Cerebellar cortex (tissue), 1 donor: ENCODE measurements around the gene PGR.
"Not testable (repeated sequence)": the region's sequence is repeated elsewhere in the genome, so short reads cannot be mapped to it uniquely, and the experiment has no call there.

Experiments
- DNase-seq: peaks from one replicate; pipeline ENCODE4 v3.0.0-alpha.2; 2015; ENCODE audit warnings: low spot score

Gene PGR

GRCh38 chr11:101082813-101083212 is 46.8 kb downstream of the PGR start:
- no peak for DNase-seq

GRCh38 chr11:101063706-101064105 is 65.9 kb downstream of the PGR start:
- DNase-seq: no peak

DNA sequence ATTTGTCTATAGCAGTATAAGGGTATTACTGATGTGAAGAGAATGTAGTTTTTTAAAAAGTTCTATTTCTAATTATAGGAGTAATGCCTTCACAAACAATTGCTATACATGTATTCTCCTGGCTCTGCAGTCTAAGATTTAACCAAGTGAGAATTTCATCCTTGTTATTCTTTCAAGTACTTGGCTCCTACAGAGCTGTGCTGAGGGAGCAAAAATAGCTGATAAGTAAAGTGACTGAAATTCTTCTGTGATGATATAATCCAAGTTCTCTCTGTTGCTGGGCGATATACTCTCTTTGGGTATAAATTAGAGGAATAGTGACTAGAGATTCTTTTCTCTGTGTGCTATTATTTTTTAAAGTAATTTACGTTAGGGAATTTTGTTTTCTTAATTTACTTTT is 68.0 kb downstream of the PGR start:
- no peak for DNase-seq

DNA sequence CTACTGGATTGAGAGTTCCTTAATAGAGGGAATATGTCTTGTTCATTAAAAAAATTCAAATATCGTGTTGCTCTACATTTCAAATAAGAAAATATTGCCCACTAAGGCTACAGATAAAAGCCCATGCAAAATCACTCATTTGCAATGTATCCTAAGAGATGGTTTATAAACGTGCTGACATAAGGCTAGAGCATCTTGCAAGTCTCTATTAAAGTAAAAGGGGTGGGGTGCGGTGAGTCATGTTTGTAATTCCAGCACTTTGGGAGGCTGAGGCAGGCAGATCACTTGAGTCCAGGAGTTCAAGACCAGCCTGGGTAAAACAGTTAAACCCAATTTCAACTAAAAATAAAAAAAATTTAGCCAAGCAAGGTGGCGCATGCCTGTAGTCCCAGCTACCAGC is 70.3 kb downstream of the PGR start:
- DNase-seq: no peak

DNA sequence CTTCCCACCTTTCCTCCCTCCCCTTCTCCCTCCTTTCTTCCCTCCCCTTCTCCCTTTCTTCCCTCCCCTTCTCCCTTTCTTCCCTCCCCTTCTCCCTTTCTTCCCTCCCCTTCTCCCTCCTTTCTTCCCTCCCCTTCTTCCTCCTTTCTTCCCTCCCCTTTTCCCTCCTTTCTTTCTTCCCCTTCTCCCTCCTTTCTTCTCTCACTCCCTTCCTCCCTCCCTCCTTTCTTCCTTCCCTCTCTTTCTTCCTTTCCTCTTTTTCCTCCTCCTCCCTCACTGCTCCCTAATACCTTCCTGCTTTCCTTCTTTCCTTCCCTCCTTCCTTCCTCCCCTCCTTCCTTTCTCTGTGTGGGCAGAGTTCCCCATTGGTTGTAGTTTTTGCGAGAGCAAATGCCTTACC is 76.1 kb downstream of the PGR start:
- no peak for DNase-seq

DNA sequence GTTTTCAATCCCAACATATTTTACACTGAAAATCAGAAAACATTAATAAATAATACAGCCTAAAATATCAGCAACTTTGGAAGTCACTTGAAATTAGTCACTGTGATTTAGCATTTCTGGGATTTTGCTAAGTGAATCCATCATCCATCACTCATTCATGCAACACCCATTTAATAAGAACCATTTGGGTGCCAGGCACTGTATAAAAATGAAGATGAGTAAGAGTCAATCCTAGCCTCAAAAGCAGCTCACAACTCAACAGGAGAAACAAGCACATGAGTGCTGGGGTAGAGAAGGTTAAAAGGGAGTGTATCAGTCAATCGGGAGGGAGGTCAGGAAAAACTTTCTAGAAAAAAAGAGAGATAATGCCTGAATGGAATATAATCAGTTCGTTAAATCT is 77.9 kb downstream of the PGR start:
- DNase-seq: no peak

GRCh38 chr11:101049813-101050212 is 79.8 kb downstream of the PGR start:
- DNase-seq: no peak

DNA sequence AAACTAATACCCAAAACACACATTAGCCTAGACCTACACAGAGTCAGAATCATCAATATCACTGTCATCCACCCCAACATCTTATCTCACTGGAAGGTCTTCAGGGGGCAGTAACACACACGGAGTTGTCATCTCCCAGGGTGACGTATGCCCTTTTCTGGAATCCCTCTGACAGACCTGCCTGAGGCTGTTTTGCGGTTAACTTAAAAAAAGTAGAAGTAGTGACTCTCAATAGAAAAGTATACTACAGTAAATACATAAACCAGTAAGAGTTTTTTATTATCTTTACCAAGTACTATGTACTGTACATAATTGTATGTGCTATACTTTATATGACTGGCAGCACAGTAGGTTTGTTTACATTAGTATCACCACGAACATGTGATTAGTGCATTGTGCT is 80.5 kb downstream of the PGR start:
- DNase-seq: no peak

DNA sequence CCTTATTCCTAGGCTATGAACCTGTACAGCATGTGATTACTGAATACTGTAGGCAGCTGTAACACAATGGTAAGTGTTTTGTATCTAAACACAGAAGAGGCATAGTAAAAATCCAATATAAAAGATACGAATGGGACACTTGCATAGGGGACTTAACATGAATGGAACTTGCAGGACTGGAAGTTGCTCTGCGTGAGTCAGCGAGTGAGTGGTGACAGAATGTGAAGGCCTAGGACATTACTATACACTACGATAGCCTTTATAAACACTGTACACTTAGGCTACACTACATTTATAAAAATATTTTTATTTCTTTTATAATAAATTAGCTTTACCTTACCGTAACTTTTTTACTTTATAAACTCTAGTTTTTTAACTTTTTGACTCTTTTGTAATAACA is 81.1 kb downstream of the PGR start:
- DNase-seq: no peak

DNA sequence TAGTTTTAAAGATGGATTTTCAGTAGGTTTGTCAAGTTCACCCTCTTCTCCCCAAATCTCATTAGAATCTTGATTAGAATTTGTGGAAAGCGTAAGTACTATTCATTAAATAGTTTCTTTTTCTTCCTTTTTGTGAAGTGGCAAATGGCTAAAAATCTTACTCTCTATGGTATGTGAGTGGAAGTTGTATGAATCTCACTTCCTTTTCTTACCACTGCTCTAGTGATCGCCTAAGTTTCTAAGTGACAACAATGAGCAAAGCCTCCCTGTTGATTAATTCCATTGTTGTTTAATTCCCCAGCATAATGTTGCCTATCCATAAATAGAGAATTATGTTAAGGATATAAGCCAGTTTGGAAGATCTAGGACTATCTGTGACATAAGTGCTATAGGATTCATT is 82.7 kb downstream of the PGR start:
- DNase-seq: no peak

DNA sequence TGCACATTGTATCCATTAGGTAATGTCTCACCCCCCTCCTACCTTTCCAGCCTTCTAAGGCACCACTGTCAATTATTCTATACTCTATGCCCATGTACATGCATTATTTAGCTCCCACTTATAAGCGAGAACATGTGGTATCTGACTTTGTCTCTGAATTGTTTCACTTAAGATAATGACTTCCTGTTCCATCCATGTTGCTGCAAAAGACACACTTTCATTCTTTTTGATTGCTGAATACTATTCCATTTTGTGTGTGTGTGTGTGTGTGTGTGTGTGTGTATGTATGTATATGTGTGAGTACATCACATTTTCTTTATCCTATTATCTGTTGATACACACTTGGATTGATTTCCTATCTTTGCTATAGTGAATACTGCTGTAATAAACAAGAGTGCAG is 84.2 kb downstream of the PGR start:
- DNase-seq: no peak

DNA sequence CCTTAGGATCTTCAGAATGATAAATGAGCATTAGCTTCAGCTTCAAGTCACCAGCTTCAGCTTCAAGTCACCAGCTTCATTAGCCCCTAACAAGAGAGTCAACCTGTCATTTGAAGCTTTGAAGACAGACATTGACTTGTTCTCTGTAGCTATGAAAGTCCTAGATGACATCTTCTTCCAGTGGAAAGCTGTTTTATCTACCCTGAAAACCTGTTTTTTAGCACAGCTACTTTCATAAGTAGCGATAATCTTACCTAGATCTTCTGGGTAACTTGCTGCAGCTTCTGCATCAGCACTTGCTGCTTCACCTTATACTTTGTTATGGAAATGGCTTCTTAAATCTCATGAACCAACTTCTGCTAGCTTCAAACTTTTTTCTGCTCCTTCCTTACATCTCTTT is 85.7 kb downstream of the PGR start:
- DNase-seq: no peak

DNA sequence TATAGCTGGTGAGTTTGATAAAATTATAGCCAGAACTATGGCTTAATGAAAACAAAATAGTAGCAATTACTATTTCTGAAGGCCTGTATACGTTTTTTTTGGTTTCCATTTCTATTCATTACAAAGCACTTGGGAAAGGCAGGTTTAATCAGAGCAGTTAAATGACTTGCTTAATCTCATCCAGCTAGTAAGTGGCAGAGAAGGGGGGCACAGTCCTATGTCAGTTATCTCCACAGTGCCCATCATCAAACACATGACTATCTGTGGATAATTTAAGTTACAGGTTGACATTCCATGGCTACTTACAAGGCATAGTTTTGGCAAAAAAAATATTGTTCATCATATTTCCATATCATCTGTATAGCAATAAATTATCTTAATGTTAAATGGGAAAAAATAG is 93.7 kb downstream of the PGR start:
- no peak for DNase-seq

GRCh38 chr11:101034076-101034475 is 95.5 kb downstream of the PGR start:
- no peak for DNase-seq

DNA sequence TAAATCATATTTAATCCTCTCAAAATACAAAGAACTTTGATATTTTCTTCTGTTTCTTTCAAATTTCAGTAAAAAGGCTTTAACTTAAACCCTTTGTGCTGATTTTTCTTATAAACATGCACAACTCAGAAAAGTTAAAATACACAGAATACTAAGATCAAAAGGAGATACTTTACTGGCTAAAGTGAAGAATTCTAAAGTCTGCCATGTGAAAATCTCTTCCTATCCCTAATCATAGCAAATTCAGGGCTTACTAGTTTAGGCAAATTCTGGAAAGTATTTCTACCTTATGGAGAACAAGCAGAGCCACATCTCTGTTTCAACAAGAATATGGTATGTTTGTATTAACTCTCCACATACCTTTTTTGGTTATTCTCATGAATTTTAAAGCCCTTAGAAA is 96.6 kb downstream of the PGR start:
- DNase-seq: no peak

DNA sequence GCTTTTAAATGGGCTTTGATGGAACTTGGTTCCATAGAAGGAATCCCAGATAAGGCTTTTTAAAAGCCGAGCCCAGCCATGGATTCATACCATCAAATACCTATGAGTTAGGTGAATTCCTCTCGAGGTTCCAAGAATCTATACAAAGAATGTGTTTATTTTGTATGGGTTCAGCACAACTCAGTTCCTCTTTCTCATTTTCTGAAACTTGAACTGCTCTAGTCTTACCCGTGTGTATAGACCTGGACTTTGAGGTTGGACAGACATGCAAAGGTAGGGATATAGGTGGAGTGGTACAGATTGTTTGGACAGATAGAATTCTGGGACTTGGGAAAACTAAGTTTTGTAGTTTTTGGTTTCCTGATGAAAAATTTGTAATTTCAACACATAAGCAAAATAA is 97.9 kb downstream of the PGR start:
- no peak for DNase-seq

GRCh38 chr11:101030692-101031091 is 98.9 kb downstream of the PGR start:
- DNase-seq: no peak

DNA sequence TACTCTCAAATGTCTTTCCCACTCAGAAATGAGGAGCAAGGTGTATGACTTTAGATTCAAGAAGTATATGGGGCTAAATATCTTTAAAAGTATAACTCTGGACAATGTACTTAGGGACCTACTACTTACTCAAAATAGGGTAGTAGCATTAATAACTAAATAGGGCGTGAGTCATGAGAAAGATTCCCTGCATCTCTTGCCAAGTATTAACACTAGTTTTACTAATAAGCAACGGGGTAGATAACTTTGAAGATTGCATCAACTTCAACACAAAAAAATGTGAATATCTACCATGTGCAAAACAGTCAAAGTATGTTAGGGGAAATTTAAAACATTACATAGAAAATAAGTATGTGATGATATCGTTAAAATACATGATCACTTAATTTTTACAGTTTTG is 99.6 kb downstream of the PGR start:
- DNase-seq: no peak

DNA sequence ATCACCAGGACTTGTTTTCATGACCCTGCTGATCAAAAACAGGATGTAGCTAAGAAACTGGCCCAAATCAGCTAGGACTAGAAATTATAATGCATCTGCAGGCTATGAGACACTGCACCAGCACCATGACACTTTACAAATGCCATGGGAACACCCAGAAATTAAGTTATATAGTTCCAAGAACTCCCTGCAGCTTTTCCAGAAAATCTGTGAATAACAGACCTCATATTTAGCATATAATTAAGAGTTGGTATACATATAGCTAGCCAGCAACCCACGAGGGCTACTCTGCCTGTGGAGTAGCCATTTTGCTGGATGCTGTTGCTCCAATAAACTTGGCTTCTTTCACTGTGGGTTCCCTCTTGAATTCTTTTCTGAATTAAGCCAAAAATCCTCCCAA is 101.0 kb downstream of the PGR start:
- no peak for DNase-seq

- no peak for DNase-seq
Measured at GRCh38 chr11:101022256-101022655, 107.4 kb downstream of the PGR start.

GRCh38 chr11:101019870-101020269 is 109.7 kb downstream of the PGR start:
- no peak for DNase-seq

DNA sequence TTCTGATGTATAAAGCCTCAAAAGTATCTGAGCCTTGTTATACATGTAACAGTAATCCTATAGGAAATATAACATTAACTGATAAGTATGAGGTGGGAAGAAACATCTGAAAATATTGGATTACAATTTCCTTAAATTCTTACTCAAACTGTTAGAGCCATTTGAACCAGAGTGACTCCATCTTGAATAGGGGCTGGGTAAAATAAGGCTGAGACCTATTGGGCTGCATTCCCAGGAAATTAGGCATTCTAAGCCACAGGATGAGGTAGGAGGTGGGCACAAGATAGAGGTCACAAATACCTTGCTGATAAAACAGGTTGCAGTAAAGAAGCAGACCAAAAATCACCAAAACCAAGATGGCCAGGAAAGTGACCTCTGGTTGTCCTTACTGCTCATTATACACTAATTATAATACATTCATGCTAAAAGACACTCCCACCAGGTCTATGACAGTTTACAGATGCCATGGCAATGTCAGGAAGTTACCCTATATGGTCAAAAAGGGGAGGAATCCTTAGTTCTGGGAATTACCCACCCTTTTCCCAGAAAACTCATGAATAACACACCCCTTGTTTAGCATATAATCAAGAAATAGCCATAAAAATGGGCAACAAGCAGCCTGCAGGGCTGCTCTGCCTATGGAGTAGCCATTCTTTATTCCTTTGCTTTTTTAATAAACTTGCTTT is 114.9 kb downstream of the PGR start:
- DNase-seq: no peak

DNA sequence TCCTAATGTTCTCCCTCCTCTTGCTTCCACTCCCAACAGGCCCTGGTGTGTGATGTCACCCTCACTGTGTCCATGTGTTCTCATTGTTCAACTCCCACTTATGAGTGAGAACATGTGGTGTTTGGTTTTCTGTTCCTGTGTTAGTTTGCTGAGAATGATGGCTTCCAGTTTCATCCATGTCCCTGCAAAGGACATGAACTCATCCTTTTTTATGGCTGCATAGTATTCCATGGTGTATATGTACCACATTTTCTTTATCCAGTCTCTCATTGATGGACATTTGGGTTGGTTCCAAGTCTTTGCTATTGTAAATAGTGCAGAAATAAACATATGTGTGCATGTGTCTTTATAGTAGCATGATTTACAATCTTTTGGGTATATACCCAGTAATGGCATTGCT is 115.9 kb downstream of the PGR start:
- not testable (repeated sequence) for DNase-seq

DNA sequence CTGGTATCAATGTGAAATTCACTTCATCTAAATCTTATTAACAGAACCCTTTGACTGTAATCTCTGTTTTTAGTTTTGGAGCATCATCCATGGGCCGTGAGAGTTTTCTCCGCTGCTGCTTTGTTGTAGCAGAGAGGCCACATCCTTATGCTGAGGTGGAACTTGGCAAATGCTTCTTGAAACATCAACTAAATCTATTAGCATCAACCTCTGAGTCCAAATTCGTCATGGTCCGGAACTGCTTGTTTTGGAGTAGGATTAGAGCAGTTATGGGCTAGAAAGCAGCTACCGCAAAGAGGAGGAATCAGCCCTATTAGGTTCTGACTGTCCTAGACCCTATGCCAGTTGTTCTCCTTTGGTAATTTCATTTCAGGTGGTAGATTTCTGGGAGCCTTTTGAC is 117.7 kb downstream of the PGR start:
- no peak for DNase-seq

GRCh38 chr11:101010899-101011298 is 118.7 kb downstream of the PGR start:
- no peak for DNase-seq
